ENCODE measurements around the gene FASN.

DNA sequence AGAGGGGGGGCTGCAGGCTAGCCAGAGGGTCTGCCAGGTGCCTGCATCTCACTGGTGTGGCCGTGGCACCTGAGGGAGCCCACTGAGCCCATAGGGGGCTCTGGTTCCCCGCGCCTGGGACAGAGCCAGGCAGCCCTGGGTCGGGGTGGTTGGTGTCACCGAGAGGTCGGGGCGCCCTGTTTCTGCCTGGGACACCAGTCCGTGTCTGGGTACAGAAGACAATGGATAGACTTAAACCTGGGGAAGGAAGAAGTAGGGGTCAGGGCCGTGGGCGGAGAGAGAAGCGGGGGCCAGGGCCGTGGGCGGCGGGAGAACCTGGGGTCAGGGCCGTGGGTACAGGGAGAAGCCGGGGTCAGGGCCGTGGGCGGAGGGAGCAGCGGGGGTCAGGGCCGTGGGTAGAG, 49.5 kb downstream of the FASN start:
- TF ChIP-seq POLR2A (IDR thresholded peaks at IDR 0.05): no peak
- TF ChIP-seq, protein P1, sequence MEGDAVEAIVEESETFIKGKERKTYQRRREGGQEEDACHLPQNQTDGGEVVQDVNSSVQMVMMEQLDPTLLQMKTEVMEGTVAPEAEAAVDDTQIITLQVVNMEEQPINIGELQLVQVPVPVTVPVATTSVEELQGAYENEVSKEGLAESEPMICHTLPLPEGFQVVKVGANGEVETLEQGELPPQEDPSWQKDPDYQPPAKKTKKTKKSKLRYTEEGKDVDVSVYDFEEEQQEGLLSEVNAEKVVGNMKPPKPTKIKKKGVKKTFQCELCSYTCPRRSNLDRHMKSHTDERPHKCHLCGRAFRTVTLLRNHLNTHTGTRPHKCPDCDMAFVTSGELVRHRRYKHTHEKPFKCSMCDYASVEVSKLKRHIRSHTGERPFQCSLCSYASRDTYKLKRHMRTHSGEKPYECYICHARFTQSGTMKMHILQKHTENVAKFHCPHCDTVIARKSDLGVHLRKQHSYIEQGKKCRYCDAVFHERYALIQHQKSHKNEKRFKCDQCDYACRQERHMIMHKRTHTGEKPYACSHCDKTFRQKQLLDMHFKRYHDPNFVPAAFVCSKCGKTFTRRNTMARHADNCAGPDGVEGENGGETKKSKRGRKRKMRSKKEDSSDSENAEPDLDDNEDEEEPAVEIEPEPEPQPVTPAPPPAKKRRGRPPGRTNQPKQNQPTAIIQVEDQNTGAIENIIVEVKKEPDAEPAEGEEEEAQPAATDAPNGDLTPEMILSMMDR (IDR thresholded peaks at IDR 0.05): no peak

Measured in Peyer's patch (tissue), 4 donors.